Measurements from ENCODE around the gene RXFP3.
A peak's percentile ranks its signal among the peaks of the same experiment; 100 is the strongest.

RXFP3 gene

DNA sequence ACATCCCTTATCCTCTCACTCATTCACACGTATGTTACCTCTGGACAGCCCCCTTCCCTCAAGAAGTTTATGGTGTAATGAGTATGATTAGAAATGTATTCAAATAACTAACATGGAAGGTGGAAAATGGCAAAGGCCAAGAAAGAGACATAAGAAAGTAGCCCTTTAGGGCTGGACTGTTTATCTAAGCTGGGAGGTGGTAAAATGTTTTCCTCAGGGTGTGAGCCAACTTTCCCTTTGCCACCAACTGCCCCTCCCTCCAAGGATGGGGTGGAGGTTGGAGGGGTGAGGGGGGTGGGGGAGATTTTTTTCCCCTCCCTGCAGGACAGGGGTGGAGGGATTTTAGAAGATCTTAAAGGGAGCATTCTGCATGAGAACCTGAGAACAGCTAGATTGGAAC, 40.1 kb downstream of the RXFP3 start:
- H3K4me3 ChIP-seq (ENCODE audit: control insufficient read depth, low read depth, low read length): no peak overlapping the region
- TF ChIP-seq, protein P1, sequence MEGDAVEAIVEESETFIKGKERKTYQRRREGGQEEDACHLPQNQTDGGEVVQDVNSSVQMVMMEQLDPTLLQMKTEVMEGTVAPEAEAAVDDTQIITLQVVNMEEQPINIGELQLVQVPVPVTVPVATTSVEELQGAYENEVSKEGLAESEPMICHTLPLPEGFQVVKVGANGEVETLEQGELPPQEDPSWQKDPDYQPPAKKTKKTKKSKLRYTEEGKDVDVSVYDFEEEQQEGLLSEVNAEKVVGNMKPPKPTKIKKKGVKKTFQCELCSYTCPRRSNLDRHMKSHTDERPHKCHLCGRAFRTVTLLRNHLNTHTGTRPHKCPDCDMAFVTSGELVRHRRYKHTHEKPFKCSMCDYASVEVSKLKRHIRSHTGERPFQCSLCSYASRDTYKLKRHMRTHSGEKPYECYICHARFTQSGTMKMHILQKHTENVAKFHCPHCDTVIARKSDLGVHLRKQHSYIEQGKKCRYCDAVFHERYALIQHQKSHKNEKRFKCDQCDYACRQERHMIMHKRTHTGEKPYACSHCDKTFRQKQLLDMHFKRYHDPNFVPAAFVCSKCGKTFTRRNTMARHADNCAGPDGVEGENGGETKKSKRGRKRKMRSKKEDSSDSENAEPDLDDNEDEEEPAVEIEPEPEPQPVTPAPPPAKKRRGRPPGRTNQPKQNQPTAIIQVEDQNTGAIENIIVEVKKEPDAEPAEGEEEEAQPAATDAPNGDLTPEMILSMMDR (conservative IDR thresholded peaks at IDR 0.05; ENCODE audit: control insufficient read depth, insufficient read depth, low read depth, low read length): no peak
- no peak for DNase-seq (ENCODE audit: low read depth)

DNA sequence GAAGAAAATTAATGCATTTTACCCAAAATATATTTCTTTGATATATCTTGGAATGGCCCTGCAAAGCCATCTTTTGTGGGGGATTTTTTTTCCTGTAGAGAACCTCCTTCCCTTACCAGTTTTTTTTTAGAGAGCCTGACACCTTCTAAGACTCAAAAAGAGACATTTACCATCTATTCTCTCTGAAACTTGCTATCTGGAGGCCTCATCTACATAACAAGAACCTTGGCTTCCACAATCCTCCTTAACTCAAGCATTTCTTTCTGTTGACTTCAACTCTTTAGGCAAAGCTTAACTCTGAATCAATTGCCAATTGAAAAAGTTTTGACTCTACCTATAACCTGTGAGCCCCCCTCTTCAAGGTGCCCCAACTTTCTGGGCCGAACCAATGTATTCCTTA, 42.1 kb downstream of the RXFP3 start:
- H3K4me3 ChIP-seq (ENCODE audit: control insufficient read depth, low read depth, low read length): no peak overlapping the region
- DNase-seq (ENCODE audit: low read depth): no peak
- TF ChIP-seq, protein P1 (conservative IDR thresholded peaks at IDR 0.05; ENCODE audit: control insufficient read depth, insufficient read depth, low read depth, low read length): no peak

DNA sequence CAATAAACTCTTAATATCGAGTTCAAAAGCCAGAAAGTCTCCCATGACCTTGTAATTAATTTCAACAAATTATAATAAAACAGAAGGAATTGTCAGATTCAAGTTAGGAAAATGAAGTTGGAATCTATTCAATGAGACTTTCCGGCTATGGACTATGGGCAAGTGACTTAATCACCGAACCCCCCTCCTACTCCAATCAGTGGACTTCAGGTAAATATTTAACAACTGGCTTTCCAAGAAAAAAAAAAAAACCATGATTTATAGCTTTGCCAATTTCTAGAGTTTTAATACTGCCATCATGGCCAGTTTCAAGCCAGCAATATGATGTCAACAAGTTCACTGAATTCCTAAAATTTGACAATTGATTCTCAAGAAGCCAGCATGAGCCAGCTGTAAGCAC, 43.8 kb downstream of the RXFP3 start:
- H3K4me3 ChIP-seq (ENCODE audit: control insufficient read depth, low read depth, low read length): no peak overlapping the region
- TF ChIP-seq, protein P1 (conservative IDR thresholded peaks at IDR 0.05; ENCODE audit: control insufficient read depth, insufficient read depth, low read depth, low read length): no peak
- DNase-seq (ENCODE audit: low read depth): no peak

DNA sequence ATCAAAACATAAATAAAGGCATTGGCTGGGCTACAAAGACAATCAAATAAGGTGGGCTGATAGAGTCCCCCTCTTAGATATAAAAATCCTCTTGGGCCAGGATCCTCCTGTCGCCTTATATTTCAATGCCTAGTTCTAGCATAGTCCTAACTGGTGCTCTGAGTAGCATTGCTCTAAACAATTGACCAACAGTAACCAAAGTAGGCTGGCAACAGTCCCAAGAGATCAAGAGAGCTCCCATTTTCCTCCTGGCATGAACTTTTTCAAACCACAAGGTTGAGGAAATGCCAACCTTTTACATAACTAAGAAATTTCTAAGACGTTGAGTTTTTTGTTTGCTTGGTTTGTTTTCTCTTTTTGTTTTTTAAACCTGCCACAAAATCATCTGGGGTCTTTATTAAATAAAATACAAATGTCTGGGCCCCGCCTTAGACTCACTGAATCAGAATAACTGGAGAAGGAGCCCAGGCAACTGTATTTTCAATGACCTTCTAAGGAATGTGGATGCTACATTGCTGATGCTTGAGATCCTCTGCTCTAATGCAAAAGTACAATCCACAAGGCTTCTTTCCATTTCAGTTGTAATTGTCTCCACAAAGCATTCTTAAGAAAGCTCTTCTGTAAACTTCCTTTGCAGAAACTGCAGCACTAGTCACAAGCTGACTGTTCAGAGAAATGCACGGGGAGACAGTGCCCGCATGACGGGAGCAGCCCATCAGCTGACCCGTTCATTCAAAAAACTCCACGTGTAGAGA, 45.4 kb downstream of the RXFP3 start:
- no peak overlapping the region for H3K4me3 ChIP-seq (ENCODE audit: control insufficient read depth, low read depth, low read length)
- TF ChIP-seq, protein P1 (conservative IDR thresholded peaks at IDR 0.05; ENCODE audit: control insufficient read depth, insufficient read depth, low read depth, low read length): no peak
- peak; percentile 10 for DNase-seq (ENCODE audit: low read depth)

DNA sequence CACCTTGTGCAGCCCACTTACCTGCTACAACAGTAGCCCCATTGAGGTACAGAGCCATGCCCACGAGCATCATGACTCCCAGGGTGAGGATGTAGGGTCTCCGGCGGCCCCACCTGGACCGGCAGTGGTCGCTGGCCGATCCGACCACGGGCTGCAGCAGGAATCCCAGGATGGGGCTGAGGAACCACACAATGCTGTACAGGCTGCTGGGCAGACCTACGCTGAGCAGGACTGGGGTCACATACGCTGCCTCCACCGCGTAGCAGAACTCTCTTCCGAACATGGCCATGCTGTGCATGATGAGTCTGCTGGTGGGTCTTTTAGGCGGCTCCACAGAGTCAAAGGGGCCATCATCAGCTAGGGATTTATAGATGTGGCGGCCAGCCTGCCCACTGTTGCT, 48.0 kb downstream of the RXFP3 start:
- DNase-seq (ENCODE audit: low read depth): no peak
- TF ChIP-seq, protein P1 (conservative IDR thresholded peaks at IDR 0.05; ENCODE audit: control insufficient read depth, insufficient read depth, low read depth, low read length): no peak
- H3K4me3 ChIP-seq (ENCODE audit: control insufficient read depth, low read depth, low read length): no peak overlapping the region

DNA sequence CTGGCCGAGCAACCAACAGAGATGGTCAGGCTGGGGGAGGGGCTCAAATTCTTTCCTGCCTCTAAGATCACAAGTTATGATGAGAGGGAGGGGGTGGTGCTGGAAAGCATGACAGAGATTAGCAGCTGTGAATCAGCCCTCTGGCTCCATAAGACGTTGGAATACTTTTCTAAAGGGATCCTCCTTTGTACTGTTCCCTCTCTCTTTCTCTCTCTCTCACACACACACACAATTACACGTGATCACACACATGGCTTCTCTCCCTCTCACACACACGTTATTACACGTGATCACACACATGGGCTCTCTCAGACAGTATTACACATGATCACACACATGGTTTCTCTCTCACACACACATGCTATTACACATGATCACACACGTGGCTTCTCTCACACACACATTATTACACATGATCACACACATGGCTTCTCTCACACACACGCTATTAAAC, 48.5 kb downstream of the RXFP3 start, which contains the start of gene SLC45A2:
SLC45A2 (minus strand) TSS at position 23 of the 454 bp plus-strand sequence. CDS start 110 bp downstream, outside the sequence.
- no peak within 1 kb of the TSS for H3K4me3 ChIP-seq (ENCODE audit: control insufficient read depth, low read depth, low read length)
- DNase-seq (ENCODE audit: low read depth): peak; percentile 42
- TF ChIP-seq, protein P1 (conservative IDR thresholded peaks at IDR 0.05; ENCODE audit: control insufficient read depth, insufficient read depth, low read depth, low read length): no peak

Measured in fibroblast of mammary gland (primary cell).